ENCODE results near the gene PPP2R2D. TPM values are rescaled to one million over a fixed set of nuclear protein-coding genes. Genes with fewer than 3 reads are reported as not detected.

PPP2R2D gene
- total RNA-seq, 1 experiment from 2014 or later = 23.5 TPM

DNA sequence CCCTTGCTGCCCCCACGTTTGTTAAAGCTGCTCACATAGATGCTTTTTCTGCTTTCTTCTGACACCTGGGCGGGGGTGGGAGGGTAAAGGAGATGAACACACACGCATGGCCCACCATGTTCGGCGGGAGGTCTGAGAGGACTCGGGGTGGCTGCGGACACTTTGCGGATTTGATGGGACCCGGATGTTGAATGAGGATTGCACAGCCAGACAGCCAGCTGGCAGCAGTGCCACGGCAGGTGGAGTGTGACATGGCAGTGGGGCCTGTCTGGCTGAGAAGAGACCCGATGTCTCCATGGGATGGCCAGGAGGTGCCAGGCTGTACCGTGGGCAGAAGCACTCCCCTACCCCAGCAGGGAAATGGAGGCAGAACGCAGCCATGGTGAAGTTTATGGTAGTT, 31.2 kb downstream of the PPP2R2D start:
- BruUV-seq (replicated peaks) = no TSS peak
- Histone ChIP-seq H3K4me1 (replicated peaks; ENCODE audit: insufficient read depth) (no peaks in the 10 kb centered on the region), H3K27ac (no peak overlapping the region), H3K4me2 (no peak overlapping the region), H3K79me2 (ENCODE audit: low read depth) (peaks cover 51% of the 10 kb centered on the region), H2AFZ (no peak overlapping the region), H3K36me3 (ENCODE audit: low read depth) (no peaks in the 10 kb centered on the region), H3K27me3 (ENCODE audit: insufficient read depth, low read depth) (no peaks in the 10 kb centered on the region), H3K9me2 (ENCODE audit: insufficient read depth) (no peaks in the 10 kb centered on the region), H3K4me3 (no peak overlapping the region), H4K20me1 (ENCODE audit: insufficient read depth) (peaks cover 8% of the 10 kb centered on the region), H3K9me3 (ENCODE audit: insufficient read depth, low read depth) (no peaks in the 10 kb centered on the region), H3F3A (ENCODE audit: insufficient read depth, low read depth) (no peaks in the 10 kb centered on the region)
- intact Hi-C loops (cut with micrococcal nuclease; ENCODE audit: unreplicated experiment) = no loop called here
- TF ChIP-seq, protein P1, sequence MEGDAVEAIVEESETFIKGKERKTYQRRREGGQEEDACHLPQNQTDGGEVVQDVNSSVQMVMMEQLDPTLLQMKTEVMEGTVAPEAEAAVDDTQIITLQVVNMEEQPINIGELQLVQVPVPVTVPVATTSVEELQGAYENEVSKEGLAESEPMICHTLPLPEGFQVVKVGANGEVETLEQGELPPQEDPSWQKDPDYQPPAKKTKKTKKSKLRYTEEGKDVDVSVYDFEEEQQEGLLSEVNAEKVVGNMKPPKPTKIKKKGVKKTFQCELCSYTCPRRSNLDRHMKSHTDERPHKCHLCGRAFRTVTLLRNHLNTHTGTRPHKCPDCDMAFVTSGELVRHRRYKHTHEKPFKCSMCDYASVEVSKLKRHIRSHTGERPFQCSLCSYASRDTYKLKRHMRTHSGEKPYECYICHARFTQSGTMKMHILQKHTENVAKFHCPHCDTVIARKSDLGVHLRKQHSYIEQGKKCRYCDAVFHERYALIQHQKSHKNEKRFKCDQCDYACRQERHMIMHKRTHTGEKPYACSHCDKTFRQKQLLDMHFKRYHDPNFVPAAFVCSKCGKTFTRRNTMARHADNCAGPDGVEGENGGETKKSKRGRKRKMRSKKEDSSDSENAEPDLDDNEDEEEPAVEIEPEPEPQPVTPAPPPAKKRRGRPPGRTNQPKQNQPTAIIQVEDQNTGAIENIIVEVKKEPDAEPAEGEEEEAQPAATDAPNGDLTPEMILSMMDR (conservative IDR thresholded peaks at IDR 0.05) = no peak
- TF ChIP-seq EZH2 (IDR thresholded peaks at IDR 0.05; ENCODE audit: low read depth) = no peak
- ChIA-PET CTCF (no interaction called here), POLR2A (ENCODE audit: unreplicated experiment) (no interaction called here)
- no peak for DNase-seq

DNA sequence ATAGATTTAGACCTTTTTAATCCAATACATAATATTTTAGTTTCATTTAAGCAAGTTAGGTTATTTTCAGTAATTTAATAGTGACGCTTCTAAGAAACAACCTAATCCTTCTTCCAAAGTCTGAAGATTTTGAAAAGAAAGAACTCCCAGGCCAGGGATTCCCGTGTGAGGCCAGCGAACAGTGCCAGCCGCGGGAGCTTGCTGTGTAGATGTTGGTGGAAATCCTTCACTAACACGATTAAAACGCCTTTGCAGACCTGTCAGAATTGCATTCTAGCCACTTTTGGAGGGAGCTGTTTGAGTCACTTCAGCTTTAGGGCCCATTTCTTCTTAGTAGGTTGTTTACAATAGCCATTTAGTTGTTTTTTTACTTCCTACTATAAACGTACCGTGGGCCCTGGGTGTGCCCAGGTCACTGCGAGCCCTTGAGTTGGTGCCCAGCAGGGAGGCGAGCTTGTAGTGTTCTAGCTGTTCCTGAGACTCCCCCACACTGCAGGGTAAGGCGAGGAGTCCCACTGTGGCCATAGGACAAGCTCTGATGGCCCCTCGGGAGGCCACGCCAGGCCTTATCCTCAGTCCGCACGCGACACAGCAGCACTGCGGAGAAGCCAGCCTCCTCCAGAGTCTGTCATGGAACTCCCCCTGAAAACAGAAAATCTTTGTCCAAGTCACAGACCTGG, 32.3 kb downstream of the PPP2R2D start:
- H3F3A ChIP-seq (ENCODE audit: insufficient read depth, low read depth) = no peaks in the 10 kb centered on the region
- TF ChIP-seq EZH2 (IDR thresholded peaks at IDR 0.05; ENCODE audit: low read depth) = no peak
- TF ChIP-seq, protein P1 (conservative IDR thresholded peaks at IDR 0.05) = no peak
- no peaks in the 10 kb centered on the region for H3K9me2 ChIP-seq (ENCODE audit: insufficient read depth)
- H3K4me1 ChIP-seq (replicated peaks; ENCODE audit: insufficient read depth) = no peaks in the 10 kb centered on the region
- H3K4me3 ChIP-seq = no peak overlapping the region
- intact Hi-C loops (cut with micrococcal nuclease; ENCODE audit: unreplicated experiment) = no loop called here
- no peaks in the 10 kb centered on the region for H3K27me3 ChIP-seq (ENCODE audit: insufficient read depth, low read depth)
- no peaks in the 10 kb centered on the region for H3K9me3 ChIP-seq (ENCODE audit: insufficient read depth, low read depth)
- H3K4me2 ChIP-seq = no peak overlapping the region
- DNase-seq = no peak
- POLR2A ChIA-PET (ENCODE audit: unreplicated experiment) = no interaction called here
- H3K79me2 ChIP-seq (ENCODE audit: low read depth) = peaks cover 39% of the 10 kb centered on the region
- H2AFZ ChIP-seq = no peak overlapping the region
- no peak overlapping the region for H3K27ac ChIP-seq
- H3K36me3 ChIP-seq (ENCODE audit: low read depth) = no peaks in the 10 kb centered on the region
- no TSS peak for BruUV-seq (replicated peaks)
- H4K20me1 ChIP-seq (ENCODE audit: insufficient read depth) = peaks cover 5% of the 10 kb centered on the region
- CTCF ChIA-PET = no interaction called here

DNA sequence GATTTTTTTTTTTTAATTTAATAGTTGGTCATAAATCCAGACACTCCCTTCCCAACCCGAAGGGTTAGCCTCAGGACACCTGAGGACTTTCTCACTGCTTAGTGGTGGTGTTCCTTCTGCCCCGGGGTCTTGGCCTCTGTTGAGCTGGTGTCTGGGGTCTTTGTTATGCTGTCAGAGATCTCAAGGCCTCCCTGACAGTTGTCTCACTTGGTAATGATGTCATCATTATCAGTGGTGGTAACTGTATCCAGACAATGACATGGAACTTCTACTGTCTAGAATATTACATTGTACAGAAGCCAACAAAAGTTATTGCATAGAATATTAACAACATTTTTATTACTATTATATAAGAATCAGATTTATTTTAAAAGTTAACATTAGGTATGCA, 32.9 kb downstream of the PPP2R2D start:
- no peaks in the 10 kb centered on the region for H3K9me3 ChIP-seq (ENCODE audit: insufficient read depth, low read depth)
- no peaks in the 10 kb centered on the region; the same call in 1 of the 2 replicates for H4K20me1 ChIP-seq (ENCODE audit: insufficient read depth)
- no peak overlapping the region for H3K4me2 ChIP-seq
- H3K27me3 ChIP-seq (ENCODE audit: insufficient read depth, low read depth) = no peaks in the 10 kb centered on the region
- intact Hi-C loops (cut with micrococcal nuclease; ENCODE audit: unreplicated experiment) = no loop called here
- TF ChIP-seq, protein P1 (conservative IDR thresholded peaks at IDR 0.05) = no peak
- peaks cover 34% of the 10 kb centered on the region for H3K79me2 ChIP-seq (ENCODE audit: low read depth)
- no peaks in the 10 kb centered on the region for H3K36me3 ChIP-seq (ENCODE audit: low read depth)
- H3K9me2 ChIP-seq (ENCODE audit: insufficient read depth) = no peaks in the 10 kb centered on the region
- ChIA-PET POLR2A (ENCODE audit: unreplicated experiment) (no interaction called here), CTCF (no interaction called here)
- H3K4me3 ChIP-seq = no peak overlapping the region
- H3K27ac ChIP-seq = no peak overlapping the region
- no peaks in the 10 kb centered on the region for H3F3A ChIP-seq (ENCODE audit: insufficient read depth, low read depth)
- DNase-seq = no peak
- no peak overlapping the region for H2AFZ ChIP-seq
- no TSS peak for BruUV-seq (replicated peaks)
- no peaks in the 10 kb centered on the region for H3K4me1 ChIP-seq (replicated peaks; ENCODE audit: insufficient read depth)

Data from PC-9 (cell line).